Mucosa of descending colon (tissue), 3 donors: ENCODE measurements around the gene MAPKAP1. TPM values are rescaled to one million over a fixed set of nuclear protein-coding genes. Genes with fewer than 3 reads are reported as not detected.

Source experiments
- ATAC-seq: fragments of 200-7000 bp; cut with Tn5 transposase; one replicate; pipeline ENCODE4 v1.9.1; 2020; ENCODE audit warnings: mild to moderate bottlenecking, moderate library complexity
- DNase-seq, 3 donors: peaks; one replicate each; pipeline ENCODE4 v3.0.0-alpha.2; 2020
- H3K36me3 ChIP-seq: fragments of 200-600 bp; one replicate; pipeline ENCODE4 v1.8.0; 2021; ENCODE audit warnings: low read depth, mild to moderate bottlenecking
- H3K4me1 ChIP-seq: fragments of 200-600 bp; one replicate; pipeline ENCODE4 v1.8.0; 2021; ENCODE audit warnings: low read depth, mild to moderate bottlenecking
- H3K4me3 ChIP-seq: fragments of 200-600 bp; one replicate; pipeline ENCODE4 v1.8.0; 2021; ENCODE audit warnings: mild to moderate bottlenecking
- H3K9me3 ChIP-seq: fragments of 200-600 bp; one replicate; pipeline ENCODE4 v1.8.0; 2021; ENCODE audit warnings: mild to moderate bottlenecking
- CTCF ChIP-seq: fragments of 200-600 bp; IDR thresholded peaks from one replicate; pipeline ENCODE4 v1.8.0; 2022; ENCODE audit warnings: antibody characterized with exemption, mild to moderate bottlenecking
- intact Hi-C, 2 donors: fragments of 100-400 bp; cut with DNase I in 1 of 2; cut with micrococcal nuclease in 1 of 2; formaldehyde crosslinking; loops; one replicate each; pipeline versions ENCODE4 v1.11.0 to v1.11.1; 2022; cut with DNase I, micrococcal nuclease
- total RNA-seq, 3 donors: library from RNA; stranded (reverse); fragmentation: NEBNext Ultra II Directional in 2 of 3; extraction: Animal tissue kit (Norgen Biotek cat#: 25700) in 2 of 3; gene quantifications; one replicate each; pipeline versions ENCODE4 v1.2.1 to v1.2.4, GENCODE V29; 2021 to 2023
- donor health status: DM: no; HTN: no; CAD: no; lungs with moderate emphysema.
- donor health status: DM: no; HTN: no; CAD: no.
- donor health status: DM: no; HTN: yes; CAD: no.

MAPKAP1 gene
- total RNA-seq, 3 donors from 2014 or later, result 73.2 to 98.4 (median 84.9) TPM

- DNase-seq, result no peak
- TF ChIP-seq CTCF, result no peak
- intact Hi-C loops, result no loop called here
These were observed 43.9 kb downstream of the MAPKAP1 start for GRCh38 chr9:125663127-125663526.

GRCh38 chr9:125660557-125660956 lies 46.5 kb downstream of the MAPKAP1 start:
- H3K36me3 ChIP-seq, result no peaks in the 10 kb centered on the region
- no peak for TF ChIP-seq CTCF
- intact Hi-C loops, result no loop called here
- H3K9me3 ChIP-seq, result no peaks in the 10 kb centered on the region
- DNase-seq, result no peak
- H3K4me1 ChIP-seq, result no peaks in the 10 kb centered on the region
- no peak overlapping the region for H3K4me3 ChIP-seq
- no peak for ATAC-seq

More at GRCh38 chr9:125663127-125663526, 43.9 kb downstream of the MAPKAP1 start:
- no peaks in the 10 kb centered on the region for H3K36me3 ChIP-seq
- ATAC-seq, result peak; percentile 56
- no peaks in the 10 kb centered on the region for H3K4me1 ChIP-seq
- H3K4me3 ChIP-seq, result no peak overlapping the region
- H3K9me3 ChIP-seq, result no peaks in the 10 kb centered on the region

DNA sequence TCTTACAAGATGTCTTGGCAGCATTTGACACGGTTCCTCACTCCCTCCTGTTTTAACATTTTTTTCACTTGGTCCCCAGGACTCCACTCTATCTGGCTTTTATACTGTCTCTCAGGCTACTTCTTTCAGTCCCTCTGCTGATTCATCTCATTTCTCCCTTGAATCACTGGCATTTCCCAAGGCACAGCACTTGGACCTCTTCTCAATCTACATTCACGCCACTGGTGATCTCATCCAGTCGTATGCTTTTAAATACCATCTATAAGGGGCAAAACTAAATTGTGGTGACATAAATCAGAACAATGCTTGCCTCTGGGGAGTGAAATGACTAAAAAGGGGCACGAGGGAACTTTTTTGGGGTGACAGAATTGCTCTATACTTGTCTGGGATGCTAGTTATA lies 47.1 kb downstream of the MAPKAP1 start:
- Histone ChIP-seq H3K4me1 (no peaks in the 10 kb centered on the region), H3K9me3 (no peaks in the 10 kb centered on the region), H3K4me3 (no peak overlapping the region), H3K36me3 (no peaks in the 10 kb centered on the region)
- intact Hi-C loops, result no loop called here
- no peak for DNase-seq
- no peak for TF ChIP-seq CTCF
- no peak for ATAC-seq

DNA sequence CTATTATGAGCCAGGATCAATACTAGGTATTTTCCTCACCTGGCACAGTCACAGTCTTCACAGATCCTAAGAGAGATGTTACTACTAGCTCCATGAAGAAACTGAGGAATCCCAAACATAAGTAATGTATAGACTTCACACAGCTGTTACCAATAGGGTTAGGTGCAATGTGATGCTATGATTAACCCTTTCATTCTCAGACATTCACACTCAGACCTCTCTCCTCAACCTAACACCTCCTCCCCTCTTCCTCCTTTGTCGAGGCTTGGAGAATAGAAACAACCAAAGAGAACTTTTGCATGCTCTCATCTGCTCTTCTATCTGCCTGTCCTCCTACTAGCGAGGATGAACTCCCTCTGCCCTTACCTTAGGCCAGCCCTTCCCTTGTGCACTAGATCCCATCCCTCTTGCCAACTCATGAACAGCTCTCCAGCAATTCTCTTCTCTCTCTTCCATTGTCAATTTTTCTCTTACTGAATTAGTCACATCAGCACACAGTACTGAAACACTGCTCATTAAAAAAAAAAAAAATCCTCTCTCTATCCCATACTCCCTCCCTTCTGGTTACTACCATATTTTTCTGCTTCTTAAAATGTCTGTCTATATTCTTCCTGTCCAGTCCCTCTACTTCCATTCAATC lies 47.7 kb downstream of the MAPKAP1 start:
- intact Hi-C loops, result no loop called here
- no peaks in the 10 kb centered on the region for H3K9me3 ChIP-seq
- TF ChIP-seq CTCF, result no peak
- H3K4me3 ChIP-seq, result no peak overlapping the region
- H3K36me3 ChIP-seq, result no peaks in the 10 kb centered on the region
- no peaks in the 10 kb centered on the region for H3K4me1 ChIP-seq
- no peak for DNase-seq
- no peak for ATAC-seq

- H3K36me3 ChIP-seq, result no peaks in the 10 kb centered on the region
- intact Hi-C loops, result no loop called here
- DNase-seq, result no peak
- no peak for ATAC-seq
- no peaks in the 10 kb centered on the region for H3K9me3 ChIP-seq
- H3K4me1 ChIP-seq, result no peaks in the 10 kb centered on the region
- TF ChIP-seq CTCF, result no peak
- no peak overlapping the region for H3K4me3 ChIP-seq
These were observed 50.4 kb downstream of the MAPKAP1 start for GRCh38 chr9:125656560-125656959.
